Activated CD4-positive, CD25-positive, alpha-beta regulatory T cell treated with anti-CD3 and anti-CD28 coated beads, Interleukin-2, amount 50 U/mL, for 72 hours (primary cell): ENCODE measurements around the gene LGSN.
"Not testable (repeated sequence)": the region's sequence is repeated elsewhere in the genome, so short reads cannot be mapped to it uniquely, and the experiment has no call there.

Source experiments
- DNase-seq: peaks from one replicate; pipeline ENCODE4 v3.0.0; 2021

Gene LGSN

DNA sequence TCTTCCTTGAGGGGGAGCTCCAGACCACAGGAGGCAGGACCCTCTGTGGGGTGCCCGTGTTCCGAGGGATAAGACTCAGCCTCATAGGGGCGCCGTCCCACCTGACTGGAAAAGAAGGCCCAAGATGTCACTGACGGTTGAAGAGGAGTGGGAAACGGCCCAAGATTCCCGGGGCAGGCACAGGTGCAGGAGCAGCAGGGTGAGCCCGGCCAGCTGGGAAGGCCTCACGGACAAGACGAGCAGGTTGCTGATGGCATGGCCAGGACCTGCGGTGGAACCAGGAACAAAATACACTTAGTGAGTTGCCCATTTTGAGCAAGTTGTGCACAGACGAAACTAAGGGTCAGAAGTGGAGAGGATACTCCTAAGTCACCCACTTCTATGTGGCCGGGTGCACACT lies 89.8 kb downstream of the LGSN start:
- not testable (repeated sequence) for DNase-seq

DNA sequence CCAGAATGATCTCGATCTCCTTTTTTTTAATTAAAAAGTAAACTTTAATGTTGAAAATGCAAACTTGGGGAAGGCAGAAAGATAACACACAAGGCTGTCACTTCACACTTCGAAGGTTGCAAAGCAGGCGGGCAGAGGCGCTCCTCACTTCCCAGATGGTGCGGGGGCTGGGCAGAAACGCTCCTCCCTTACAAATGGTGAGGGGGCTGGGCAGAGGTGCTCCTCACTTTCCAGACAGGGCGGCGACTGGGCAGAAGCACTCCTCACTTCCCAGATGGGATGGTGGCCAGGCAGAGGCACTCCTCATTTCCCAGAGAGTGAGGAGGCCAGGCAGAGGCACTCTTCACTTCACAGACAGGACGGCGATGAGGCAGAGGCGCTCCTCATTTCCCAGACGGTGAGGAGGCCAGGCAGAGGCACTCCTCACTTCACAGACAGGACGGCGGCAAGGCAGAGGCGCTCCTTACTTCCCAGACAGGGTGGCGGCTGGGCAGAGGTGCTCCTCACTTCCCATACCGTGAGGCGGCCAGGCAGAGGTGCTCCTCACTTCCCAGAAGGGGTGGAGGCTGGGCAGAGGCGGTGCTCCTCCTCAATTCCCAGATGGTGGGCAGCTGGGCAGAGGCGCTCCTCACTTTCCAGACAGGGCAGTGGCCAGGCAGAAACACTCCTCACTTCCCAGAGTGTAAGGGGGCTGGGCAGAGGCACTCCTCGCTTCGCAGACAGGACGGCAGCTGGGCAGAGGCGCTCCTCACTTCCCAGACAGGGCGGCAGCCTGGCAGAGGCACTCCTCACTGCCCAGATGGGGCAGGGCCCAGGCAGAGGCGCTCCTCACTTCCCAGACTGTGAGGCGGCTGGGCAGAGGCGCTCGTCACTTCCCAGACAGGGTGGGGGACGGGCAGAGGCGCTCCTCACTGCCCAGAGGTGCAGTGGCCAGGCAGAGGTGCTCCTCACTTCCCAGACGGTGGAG lies 91.6 kb downstream of the LGSN start:
- not testable (repeated sequence) for DNase-seq

DNA sequence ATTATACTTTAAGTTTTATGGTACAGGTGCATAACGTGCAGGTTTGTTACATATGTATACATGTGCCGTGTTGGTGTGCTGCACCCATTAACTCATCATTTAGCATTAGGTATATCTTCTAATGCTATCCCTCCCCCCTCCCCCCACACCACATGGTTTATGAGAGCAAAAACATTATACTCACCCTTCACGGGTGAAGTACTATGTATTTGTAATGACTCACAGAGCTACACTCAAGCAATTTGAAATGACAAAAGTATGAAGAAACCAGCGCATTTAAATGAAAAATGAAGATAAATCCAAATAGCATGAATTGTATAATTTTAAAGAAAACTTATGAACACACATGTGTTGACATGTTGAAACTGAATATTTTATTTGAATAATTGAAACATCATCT lies 93.8 kb downstream of the LGSN start:
- DNase-seq = not testable (repeated sequence)
